ENCODE results near the gene MAGI1.

Gene MAGI1

GRCh38 chr3:65912647-65913046, 126.1 kb downstream of the MAGI1 start:
- in situ Hi-C loops (cut with MboI; ENCODE audit: low sequenced_read_pairs, unreplicated experiment), result no loop called here
- TF ChIP-seq CTCF (IDR thresholded peaks at IDR 0.05; ENCODE audit: borderline replicate concordance, control extremely low read depth, extremely low read depth, insufficient read depth, missing control alignments), result no peak
- DNase-seq (ENCODE audit: low spot score), result no peak

GRCh38 chr3:65908588-65908987, 130.1 kb downstream of the MAGI1 start:
- in situ Hi-C loops (cut with MboI; ENCODE audit: low sequenced_read_pairs, unreplicated experiment), result loop anchor here (10.0 kb wide), 1 partner anchor 124 kb away; no protein-coding TSS in a partner anchor
- DNase-seq (ENCODE audit: low spot score), result no peak
- no peak for TF ChIP-seq CTCF (IDR thresholded peaks at IDR 0.05; ENCODE audit: borderline replicate concordance, control extremely low read depth, extremely low read depth, insufficient read depth, missing control alignments)

- no peak for DNase-seq (ENCODE audit: low spot score)
- TF ChIP-seq CTCF (IDR thresholded peaks at IDR 0.05; ENCODE audit: borderline replicate concordance, control extremely low read depth, extremely low read depth, insufficient read depth, missing control alignments), result no peak
- in situ Hi-C loops (cut with MboI; ENCODE audit: low sequenced_read_pairs, unreplicated experiment), result loop anchor here (10.0 kb wide), 1 partner anchor 123 kb away; no protein-coding TSS in a partner anchor
These were observed 131.2 kb downstream of the MAGI1 start for GRCh38 chr3:65907232-65908130.

GRCh38 chr3:65905771-65906170, 132.9 kb downstream of the MAGI1 start:
- DNase-seq (ENCODE audit: low spot score), result no peak
- TF ChIP-seq CTCF (IDR thresholded peaks at IDR 0.05; ENCODE audit: borderline replicate concordance, control extremely low read depth, extremely low read depth, insufficient read depth, missing control alignments), result no peak
- in situ Hi-C loops (cut with MboI; ENCODE audit: low sequenced_read_pairs, unreplicated experiment), result loop anchor here (10.0 kb wide), 1 partner anchor 121 kb away; no protein-coding TSS in a partner anchor

DNA sequence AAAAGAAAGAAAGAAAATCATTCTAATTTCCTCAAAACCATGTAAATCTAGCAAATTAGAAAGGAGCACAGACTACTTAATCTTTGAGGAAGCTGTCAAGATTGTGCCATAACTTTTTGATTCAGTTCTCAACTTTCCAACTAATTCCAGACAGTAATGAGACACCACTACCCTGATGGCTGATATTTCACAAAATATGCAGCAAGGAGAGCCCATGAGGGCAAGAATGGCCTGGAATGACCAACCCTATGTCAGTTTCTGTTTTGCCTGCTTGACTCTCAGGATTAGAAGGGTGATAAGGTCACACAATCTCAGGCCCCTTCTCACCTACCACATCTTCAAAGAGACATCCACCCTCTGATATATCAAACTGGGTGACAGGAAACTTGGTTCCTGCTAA, 134.7 kb downstream of the MAGI1 start:
- in situ Hi-C loops (cut with MboI; ENCODE audit: low sequenced_read_pairs, unreplicated experiment), result loop anchor here (10.0 kb wide), 1 partner anchor 119 kb away; no protein-coding TSS in a partner anchor
- DNase-seq (ENCODE audit: low spot score), result no peak
- TF ChIP-seq CTCF (IDR thresholded peaks at IDR 0.05; ENCODE audit: borderline replicate concordance, control extremely low read depth, extremely low read depth, insufficient read depth, missing control alignments), result no peak

GRCh38 chr3:65902304-65902793, 136.4 kb downstream of the MAGI1 start:
- no peak for TF ChIP-seq CTCF (IDR thresholded peaks at IDR 0.05; ENCODE audit: borderline replicate concordance, control extremely low read depth, extremely low read depth, insufficient read depth, missing control alignments)
- DNase-seq (ENCODE audit: low spot score), result no peak
- in situ Hi-C loops (cut with MboI; ENCODE audit: low sequenced_read_pairs, unreplicated experiment), result loop anchor here (10.0 kb wide), 1 partner anchor 118 kb away; no protein-coding TSS in a partner anchor

All from GM13976 (cell line).